ENCODE measurements around the gene AUH. TPM values are rescaled to one million over a fixed set of nuclear protein-coding genes. Genes with fewer than 3 reads are reported as not detected.
A peak's percentile ranks its signal among the peaks of the same experiment; 100 is the strongest.

The AUH gene
- total RNA-seq, 2 experiments from 2014 or later, result 16.9 to 24.5 TPM

GRCh38 chr9:91285729-91286353, 75.9 kb downstream of the AUH start:
- Histone ChIP-seq H3K9me2 (ENCODE audit: insufficient read depth, low read length) (no peaks in the 10 kb centered on the region), H2AFZ (ENCODE audit: low read length) (no peak overlapping the region), H3K9me3 (ENCODE audit: low read length) (no peaks in the 10 kb centered on the region), H3K36me3 (ENCODE audit: insufficient read depth, low read length) (no peaks in the 10 kb centered on the region), H3K27ac (ENCODE audit: low read depth, low read length, poor library complexity, severe bottlenecking) (no peak overlapping the region), H3K79me2 (ENCODE audit: insufficient read depth, low read depth, low read length) (no peaks in the 10 kb centered on the region), H3K4me1 (ENCODE audit: insufficient read depth, low read length, poor library complexity, severe bottlenecking) (no peaks in the 10 kb centered on the region), H3K4me3 (ENCODE audit: low read depth, low read length, poor library complexity, severe bottlenecking) (no peak overlapping the region), H3K4me2 (ENCODE audit: low read length) (no peak overlapping the region), H4K20me1 (ENCODE audit: insufficient read depth, low read length) (no peaks in the 10 kb centered on the region)
- no peak for TF ChIP-seq EZH2phosphoT487 (IDR thresholded peaks at IDR 0.05; ENCODE audit: borderline replicate concordance, low read depth, low read length)
- no peak for TF ChIP-seq CTCF (conservative IDR thresholded peaks at IDR 0.05; ENCODE audit: low read length)
- BruUV-seq (replicated peaks), result TSS peak; percentile 22
- POLR2A ChIA-PET, result interaction anchor here (1.4 kb wide), 1 partner anchor 30 kb away, joined by 3 read pairs; no protein-coding TSS in a partner anchor
- no peak for DNase-seq (ENCODE audit: low spot score)
- intact Hi-C loops (cut with micrococcal nuclease; ENCODE audit: unreplicated experiment), result no loop called here
- CTCF ChIA-PET (ENCODE audit: unreplicated experiment), result no interaction called here

GRCh38 chr9:91282292-91282691, 79.4 kb downstream of the AUH start:
- Histone ChIP-seq H3K9me2 (ENCODE audit: insufficient read depth, low read length) (no peaks in the 10 kb centered on the region), H3K79me2 (ENCODE audit: insufficient read depth, low read depth, low read length) (no peaks in the 10 kb centered on the region), H4K20me1 (ENCODE audit: insufficient read depth, low read length) (no peaks in the 10 kb centered on the region), H3K4me1 (ENCODE audit: insufficient read depth, low read length, poor library complexity, severe bottlenecking) (no peaks in the 10 kb centered on the region), H3K4me3 (ENCODE audit: low read depth, low read length, poor library complexity, severe bottlenecking) (no peak overlapping the region), H2AFZ (ENCODE audit: low read length) (no peak overlapping the region), H3K9me3 (ENCODE audit: low read length) (no peaks in the 10 kb centered on the region), H3K4me2 (ENCODE audit: low read length) (no peak overlapping the region), H3K27ac (ENCODE audit: low read depth, low read length, poor library complexity, severe bottlenecking) (no peak overlapping the region), H3K36me3 (ENCODE audit: insufficient read depth, low read length) (no peaks in the 10 kb centered on the region)
- no TSS peak for BruUV-seq (replicated peaks)
- ChIA-PET CTCF (ENCODE audit: unreplicated experiment) (no interaction called here), POLR2A (no interaction called here)
- TF ChIP-seq CTCF (conservative IDR thresholded peaks at IDR 0.05; ENCODE audit: low read length), result no peak
- DNase-seq (ENCODE audit: low spot score), result no peak
- intact Hi-C loops (cut with micrococcal nuclease; ENCODE audit: unreplicated experiment), result no loop called here
